ENCODE measurements around the gene FIGNL2. TPM values are rescaled to one million over a fixed set of nuclear protein-coding genes. Genes with fewer than 3 reads are reported as not detected.

FIGNL2 gene
- total RNA-seq, result 1 to 10 TPM in 2 of 4 donors, not detected in 2; 1.7 to 2.7 TPM

- peaks cover 0 to 8% of the 10 kb centered on the region in 2 donors for H3K4me1 ChIP-seq
- intact Hi-C loops (cut with DNase I; ENCODE audit: low total_unique reads), result no loop called here
- peak within 1 kb of the TSS; percentile 38 to 52 for H3K4me3 ChIP-seq
- no peaks in the 10 kb centered on the region for H3K36me3 ChIP-seq
- no peaks in the 10 kb centered on the region for H3K27me3 ChIP-seq
- DNase-seq, result no peak
- peak within 1 kb of the TSS; percentile 72 to 85 for H3K27ac ChIP-seq
- TF ChIP-seq POLR2A (IDR thresholded peaks at IDR 0.05) (no peak), CTCF (IDR thresholded peaks at IDR 0.05) (no peak)
- H3K9me3 ChIP-seq, result no peaks in the 10 kb centered on the region
These were observed at the start of gene FIGNL2 for GRCh38 chr12:51848326-51848727. FIGNL2 (minus strand) TSS chr12:51848718; CDS start chr12:51822413, 26,305 bp downstream.

GRCh38 chr12:51897181-51897580, 48.7 kb upstream of the FIGNL2 start:
- H3K9me3 ChIP-seq, result no peaks in the 10 kb centered on the region
- H3K27me3 ChIP-seq, result no peaks in the 10 kb centered on the region
- TF ChIP-seq CTCF (IDR thresholded peaks at IDR 0.05), result no peak
- no peak for TF ChIP-seq POLR2A (IDR thresholded peaks at IDR 0.05)
- peak overlapping the region; percentile 54 to 63 for H3K27ac ChIP-seq
- H3K4me3 ChIP-seq, result no peak overlapping the region
- DNase-seq, result no peak
- no peaks in the 10 kb centered on the region for H3K36me3 ChIP-seq
- H3K4me1 ChIP-seq, result no peaks in the 10 kb centered on the region
- intact Hi-C loops (cut with DNase I; ENCODE audit: low total_unique reads), result no loop called here

- TF ChIP-seq CTCF (IDR thresholded peaks at IDR 0.05), result no peak
- no peak for TF ChIP-seq POLR2A (IDR thresholded peaks at IDR 0.05)
- intact Hi-C loops (cut with DNase I; ENCODE audit: low total_unique reads), result no loop called here
- H3K4me1 ChIP-seq, result no peaks in the 10 kb centered on the region
- H3K27ac ChIP-seq, result peak overlapping the region in 1 of 2 donors; percentile 63
- no peak for DNase-seq
- no peaks in the 10 kb centered on the region for H3K36me3 ChIP-seq
- no peaks in the 10 kb centered on the region for H3K9me3 ChIP-seq
- no peak overlapping the region for H3K4me3 ChIP-seq
- no peaks in the 10 kb centered on the region for H3K27me3 ChIP-seq
These were observed 47.7 kb upstream of the FIGNL2 start for GRCh38 chr12:51896236-51896635.

- peak overlapping the region in 1 of 2 donors; percentile 29 for H3K27ac ChIP-seq
- no peaks in the 10 kb centered on the region for H3K36me3 ChIP-seq
- H3K4me1 ChIP-seq, result no peaks in the 10 kb centered on the region
- no peaks in the 10 kb centered on the region for H3K9me3 ChIP-seq
- DNase-seq, result no peak
- H3K27me3 ChIP-seq, result no peaks in the 10 kb centered on the region
- no peak overlapping the region for H3K4me3 ChIP-seq
- no peak for TF ChIP-seq POLR2A (IDR thresholded peaks at IDR 0.05)
- no peak for TF ChIP-seq CTCF (IDR thresholded peaks at IDR 0.05)
- intact Hi-C loops (cut with DNase I; ENCODE audit: low total_unique reads), result no loop called here
These were observed 47.0 kb upstream of the FIGNL2 start for GRCh38 chr12:51895378-51896135.

GRCh38 chr12:51893786-51894185, 45.3 kb upstream of the FIGNL2 start:
- H3K27me3 ChIP-seq, result no peaks in the 10 kb centered on the region
- no peak for TF ChIP-seq POLR2A (IDR thresholded peaks at IDR 0.05)
- TF ChIP-seq CTCF (IDR thresholded peaks at IDR 0.05), result no peak
- H3K9me3 ChIP-seq, result no peaks in the 10 kb centered on the region
- no peak for DNase-seq
- no peaks in the 10 kb centered on the region for H3K4me1 ChIP-seq
- intact Hi-C loops (cut with DNase I; ENCODE audit: low total_unique reads), result no loop called here
- H3K36me3 ChIP-seq, result no peaks in the 10 kb centered on the region
- no peak overlapping the region for H3K4me3 ChIP-seq
- H3K27ac ChIP-seq, result no peak overlapping the region

Measured in uterus (tissue), 4 donors.